SU-DHL-6 (cell line): ENCODE data around the gene NOVA2.
"Not testable (repeated sequence)": the region's sequence is repeated elsewhere in the genome, so short reads cannot be mapped to it uniquely, and the experiment has no call there.

ENCODE experiments used
- H2AFZ ChIP-seq: fragments of 200-600 bp; sonication (generic); 2 replicates; pipeline ENCODE4 v1.6.1; 2014; ENCODE audit warnings: low read depth, mild to moderate bottlenecking, moderate library complexity, mixed read lengths, antibody characterized with exemption, low read length; ENCODE audit not compliant: severe bottlenecking
- H3F3A ChIP-seq: fragments of 200-600 bp; shearing (Covaris generic); 2 replicates; pipeline ENCODE4 v1.6.0; 2016; ENCODE audit warnings: antibody characterized with exemption, mild to moderate bottlenecking; ENCODE audit not compliant: insufficient read depth
- H3K27ac ChIP-seq: fragments of 200-600 bp; sonication (generic); 2 replicates; pipeline ENCODE4 v1.5.1; 2016; ENCODE audit warnings: low read depth, mild to moderate bottlenecking, low read length, moderate library complexity, mixed read lengths
- H3K27me3 ChIP-seq: fragments of 200-600 bp; sonication (generic), shearing (Covaris generic); 2 replicates; pipeline ENCODE4 v1.6.0; 2014; ENCODE audit warnings: mild to moderate bottlenecking, low read length
- H3K36me3 ChIP-seq: fragments of 200-600 bp; sonication (generic); 2 replicates; pipeline ENCODE4 v1.6.1; 2014; ENCODE audit warnings: mild to moderate bottlenecking, low read length, mixed read lengths
- H3K4me2 ChIP-seq: fragments of 300-600, 200-600 bp; shearing (Covaris generic), sonication (generic); 2 replicates; pipeline ENCODE4 v1.6.0; 2014; ENCODE audit warnings: low read length, low read depth, mild to moderate bottlenecking; ENCODE audit not compliant: poor library complexity, severe bottlenecking
- H3K4me3 ChIP-seq: fragments of 200-600 bp; sonication (generic); 2 replicates; pipeline ENCODE4 v1.5.1; 2014; ENCODE audit warnings: antibody characterized with exemption, low read length, mild to moderate bottlenecking, mixed read lengths; ENCODE audit not compliant: insufficient read depth, poor library complexity, severe bottlenecking
- H3K79me2 ChIP-seq: fragments of 200-600 bp; sonication (generic); 2 replicates; pipeline ENCODE4 v1.6.1; 2014; ENCODE audit warnings: mild to moderate bottlenecking, low read length, moderate library complexity; ENCODE audit not compliant: insufficient read depth
- H3K9ac ChIP-seq: fragments of 200-600 bp; sonication (generic); 2 replicates; pipeline ENCODE4 v1.7.0; 2014; ENCODE audit warnings: mild to moderate bottlenecking, low read length
- H3K9me2 ChIP-seq: fragments of 200-600 bp; sonication (generic); replicated peaks from 2 replicates; pipeline ENCODE4 v1.6.1; 2014; ENCODE audit warnings: low read length; ENCODE audit not compliant: insufficient read depth
- H3K9me3 ChIP-seq: fragments of 200-600 bp; sonication (generic); 2 replicates; pipeline ENCODE4 v1.6.1; 2014; ENCODE audit warnings: low read length, mixed read lengths; ENCODE audit not compliant: insufficient read depth
- H4K20me1 ChIP-seq: fragments of 200-600 bp; sonication (generic); 2 replicates; pipeline ENCODE4 v1.6.1; 2014; ENCODE audit warnings: low read depth, mild to moderate bottlenecking, antibody characterized with exemption, low read length, moderate library complexity, mixed read lengths
- CTCF ChIP-seq: fragments of 200-600 bp; sonication (generic); IDR thresholded peaks from one replicate; pipeline ENCODE4 v1.5.1; 2017; ENCODE audit warnings: antibody characterized with exemption, mild to moderate bottlenecking, low read length, moderate library complexity; ENCODE audit not compliant: insufficient read depth, poor library complexity, severe bottlenecking
- EZH2phosphoT487 ChIP-seq: fragments of 200-600 bp; sonication (generic), shearing (Covaris generic); conservative IDR thresholded peaks from 2 replicates; pipeline ENCODE4 v1.6.1; 2018; ENCODE audit warnings: mild to moderate bottlenecking, antibody characterized with exemption, low read length, moderate library complexity, mixed read lengths

NOVA2 gene

GRCh38 chr19:45899919-45900589 lies 73.6 kb downstream of the NOVA2 start:
- H3K79me2 ChIP-seq, result peaks cover 17% of the 10 kb centered on the region; the same call in 1 of the 2 replicates
- no peak overlapping the region for H3K4me2 ChIP-seq

GRCh38 chr19:45899253-45899652 lies 74.4 kb downstream of the NOVA2 start:
- Histone ChIP-seq H3K27me3 (no peaks in the 10 kb centered on the region), H3K4me3 (no peak overlapping the region), H3F3A (no peaks in the 10 kb centered on the region), H3K4me2 (no peak overlapping the region), H3K9ac (no peak overlapping the region), H3K79me2 (peaks cover 17% of the 10 kb centered on the region; the same call in 1 of the 2 replicates), H3K36me3 (no peaks in the 10 kb centered on the region), H3K9me3 (no peaks in the 10 kb centered on the region), H2AFZ (no peak overlapping the region), H4K20me1 (no peaks in the 10 kb centered on the region), H3K9me2 (no peaks in the 10 kb centered on the region), H3K27ac (no peak overlapping the region)
- TF ChIP-seq CTCF (no peak), EZH2phosphoT487 (no peak)

More at GRCh38 chr19:45899919-45900589, 73.6 kb downstream of the NOVA2 start:
- no peak for TF ChIP-seq CTCF
- TF ChIP-seq EZH2phosphoT487, result no peak
- no peak overlapping the region for H3K27ac ChIP-seq
- H3K4me3 ChIP-seq, result no peak overlapping the region
- H3F3A ChIP-seq, result no peaks in the 10 kb centered on the region
- H2AFZ ChIP-seq, result no peak overlapping the region
- no peaks in the 10 kb centered on the region for H3K36me3 ChIP-seq
- H3K9ac ChIP-seq, result no peak overlapping the region
- no peaks in the 10 kb centered on the region for H3K9me2 ChIP-seq
- no peaks in the 10 kb centered on the region for H3K9me3 ChIP-seq
- no peaks in the 10 kb centered on the region for H3K27me3 ChIP-seq
- H4K20me1 ChIP-seq, result no peaks in the 10 kb centered on the region

GRCh38 chr19:45897261-45897812 lies 76.3 kb downstream of the NOVA2 start:
- Histone ChIP-seq H3K9me2 (no peaks in the 10 kb centered on the region), H4K20me1 (no peaks in the 10 kb centered on the region), H3K36me3 (no peaks in the 10 kb centered on the region), H3K9me3 (no peaks in the 10 kb centered on the region), H2AFZ (no peak overlapping the region), H3K4me3 (no peak overlapping the region), H3K79me2 (peaks cover 17% of the 10 kb centered on the region; the same call in 1 of the 2 replicates), H3K9ac (no peak overlapping the region), H3F3A (no peaks in the 10 kb centered on the region), H3K27me3 (no peaks in the 10 kb centered on the region), H3K4me2 (no peak overlapping the region), H3K27ac (no peak overlapping the region)
- TF ChIP-seq EZH2phosphoT487 (no peak), CTCF (no peak)

GRCh38 chr19:45895983-45896599 lies 77.6 kb downstream of the NOVA2 start:
- not testable (repeated sequence) for H3K9me2 ChIP-seq, H3K36me3 ChIP-seq, H2AFZ ChIP-seq, H3K27ac ChIP-seq, H3K27me3 ChIP-seq, H3K9ac ChIP-seq, H3K79me2 ChIP-seq, H4K20me1 ChIP-seq, H3K4me2 ChIP-seq, H3K4me3 ChIP-seq, H3F3A ChIP-seq, H3K9me3 ChIP-seq
